NCI-H345 (cell line): ENCODE data around the gene ZNF536.

Experiments
- DNase-seq: peaks from one replicate; lab custom pipeline; 2025; lab: John Stamatoyannopoulos, UW

ZNF536 gene

DNA sequence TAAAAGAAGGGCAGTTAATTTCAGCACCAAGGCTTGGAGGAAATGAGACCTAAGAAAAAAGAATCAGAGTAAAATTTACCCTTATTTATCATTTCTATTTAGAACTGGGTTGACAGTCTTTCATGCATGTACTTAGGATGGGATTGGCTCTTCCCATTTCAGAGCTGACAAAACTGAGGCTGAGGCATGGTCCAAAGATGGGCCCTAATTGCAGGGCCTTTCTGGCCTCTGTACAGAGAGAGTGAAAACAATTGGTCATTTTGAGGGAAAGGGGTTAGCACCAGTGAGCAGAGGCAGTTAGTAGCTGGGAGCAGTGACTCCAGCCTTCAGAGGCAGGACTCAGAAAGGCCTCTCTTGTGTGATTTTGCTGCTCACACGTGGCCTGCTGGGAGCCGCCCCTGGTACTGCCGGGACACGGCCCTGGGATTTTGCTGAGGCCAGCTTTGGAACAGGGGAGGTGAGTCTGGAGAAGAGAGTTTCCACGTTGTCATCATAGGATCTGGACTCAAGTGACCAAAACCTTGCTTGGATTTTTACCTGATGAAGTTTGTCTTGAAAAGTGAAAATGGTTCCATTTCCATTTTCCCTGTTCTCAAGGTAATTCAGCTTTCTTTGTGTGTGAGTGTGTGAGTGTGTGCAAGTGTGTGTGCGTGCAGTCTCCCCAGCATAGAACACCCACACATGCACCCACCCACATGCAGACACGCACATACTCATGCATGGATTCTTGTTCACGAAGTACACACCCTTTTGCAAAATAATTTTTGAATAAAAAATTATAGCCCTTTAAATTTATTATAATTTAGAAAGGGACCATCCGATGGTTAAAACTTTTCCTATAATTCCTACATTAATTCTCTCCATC lies at the start of gene ZNF536:
ZNF536 (plus strand) TSS at position 425 of the 865 bp plus-strand sequence. CDS start 71,179 bp downstream, outside the sequence.
- no peak for DNase-seq

DNA sequence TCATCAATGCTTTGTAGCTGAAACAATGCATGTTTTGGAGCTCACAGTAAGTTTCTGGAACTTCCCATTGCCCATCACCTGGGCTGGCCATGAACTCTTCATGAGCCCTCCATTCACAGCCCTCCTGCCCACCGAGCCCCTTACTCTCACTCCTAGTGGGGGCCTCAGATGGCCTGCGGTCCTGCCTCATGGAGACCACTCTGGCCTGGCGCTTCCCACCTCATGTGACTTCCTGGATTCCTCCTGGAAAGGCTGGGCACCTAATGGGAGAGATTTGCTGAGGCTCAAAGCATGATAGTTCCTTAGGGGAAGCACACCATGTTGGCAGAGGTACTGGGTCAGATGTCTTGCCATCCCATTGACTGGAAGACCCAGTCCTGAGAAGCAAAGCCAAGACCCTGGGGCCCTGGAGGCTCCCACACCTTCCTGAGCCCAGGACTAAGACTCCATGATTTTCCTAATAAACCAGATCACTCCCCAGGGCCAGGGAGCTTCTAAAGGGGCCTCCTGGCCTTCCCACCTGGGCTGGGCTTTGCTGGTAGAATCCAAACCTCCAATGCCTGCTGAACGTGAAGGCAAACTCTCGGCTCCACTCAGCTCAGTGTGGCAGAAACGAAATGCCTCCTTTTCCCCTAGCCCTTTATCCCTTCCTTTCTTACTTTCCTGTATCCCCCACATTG lies 49.4 kb upstream of the ZNF536 start:
- DNase-seq: no peak

DNA sequence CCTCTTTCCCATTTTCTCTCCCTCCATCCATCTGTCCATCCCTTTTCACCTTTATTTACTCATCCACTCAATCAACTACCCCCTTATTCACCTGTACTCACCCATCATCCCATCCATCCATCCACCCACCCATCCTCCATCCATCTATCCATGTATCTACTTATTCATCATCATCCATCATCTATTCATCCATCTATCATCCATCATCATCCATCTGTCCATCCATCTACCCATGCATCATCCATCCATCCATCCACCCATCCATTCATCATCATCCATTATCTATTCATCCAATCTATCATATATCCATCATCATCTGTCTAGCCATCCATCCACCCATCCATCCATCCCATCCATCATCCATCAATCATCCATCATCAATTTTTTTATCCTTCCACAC lies 48.3 kb upstream of the ZNF536 start:
- DNase-seq: no peak

DNA sequence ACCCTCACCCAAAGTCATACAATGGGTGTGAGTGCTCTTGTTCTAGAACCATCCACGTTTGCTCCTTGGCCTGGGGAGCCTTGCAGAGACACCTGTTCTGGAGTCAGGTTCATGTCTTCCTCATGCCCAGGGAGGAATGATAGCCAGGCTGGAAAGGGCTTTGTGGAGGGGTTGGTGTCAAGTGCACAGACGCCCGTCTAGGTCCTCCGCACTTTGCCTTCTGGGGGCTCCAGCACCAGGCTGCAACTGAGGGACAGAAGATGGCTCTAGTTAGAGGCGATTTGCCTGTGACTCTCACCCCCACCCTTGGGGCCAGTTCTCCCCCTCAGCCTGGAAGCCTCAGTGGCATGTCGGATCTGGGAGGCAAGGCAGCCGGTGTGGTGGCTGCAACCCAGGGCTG lies 47.2 kb upstream of the ZNF536 start:
- DNase-seq: no peak

DNA sequence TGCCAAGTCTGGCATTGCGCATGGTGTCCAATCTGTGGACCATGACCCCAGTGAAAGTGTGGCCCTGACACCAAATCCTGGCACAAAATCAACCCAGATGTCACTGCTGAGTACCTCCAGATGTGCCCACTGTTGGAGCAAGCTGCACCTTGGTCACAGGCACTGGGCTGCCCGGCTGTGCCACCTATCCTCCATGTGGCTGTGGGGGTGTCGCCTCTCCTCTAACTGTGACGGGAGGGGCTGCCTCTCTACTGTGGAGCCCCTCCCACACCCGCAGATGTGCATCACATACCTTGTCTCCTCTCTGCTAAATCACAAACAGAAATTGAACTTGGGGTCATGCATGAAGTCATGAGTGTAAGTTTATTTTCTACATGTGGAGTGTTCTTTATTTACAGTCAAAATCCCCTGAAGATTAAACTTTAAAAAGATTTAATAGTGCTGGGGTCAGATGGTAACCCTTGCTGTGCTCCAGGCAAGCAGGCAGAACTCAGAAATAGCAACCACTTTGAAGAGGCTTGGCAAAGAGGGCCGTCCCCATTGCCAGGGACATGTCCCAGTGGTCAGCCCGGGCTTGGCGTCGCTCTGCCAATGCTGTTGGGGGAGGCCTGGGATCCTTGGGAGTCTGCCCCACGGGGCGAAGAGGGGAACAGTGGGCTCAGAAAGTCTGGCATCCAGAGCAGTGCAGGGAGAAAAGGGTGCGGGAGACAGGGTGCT lies 46.4 kb upstream of the ZNF536 start:
- no peak for DNase-seq

DNA sequence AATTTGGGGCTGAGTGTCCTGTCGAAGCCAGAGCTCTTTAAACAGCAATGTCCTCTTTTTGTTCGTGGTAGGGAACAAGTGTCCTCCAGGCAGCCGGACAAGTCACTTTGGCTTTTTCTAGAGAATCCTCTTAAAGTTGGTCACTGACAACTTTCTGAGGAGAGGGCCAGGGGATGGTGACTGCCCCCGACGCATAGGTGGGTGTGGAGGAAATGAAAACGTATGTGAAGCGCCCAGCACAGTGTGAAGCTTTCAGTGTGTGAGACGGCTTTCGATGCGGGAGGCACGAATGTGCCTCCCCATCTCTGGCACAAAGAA lies 45.8 kb upstream of the ZNF536 start:
- no peak for DNase-seq

DNA sequence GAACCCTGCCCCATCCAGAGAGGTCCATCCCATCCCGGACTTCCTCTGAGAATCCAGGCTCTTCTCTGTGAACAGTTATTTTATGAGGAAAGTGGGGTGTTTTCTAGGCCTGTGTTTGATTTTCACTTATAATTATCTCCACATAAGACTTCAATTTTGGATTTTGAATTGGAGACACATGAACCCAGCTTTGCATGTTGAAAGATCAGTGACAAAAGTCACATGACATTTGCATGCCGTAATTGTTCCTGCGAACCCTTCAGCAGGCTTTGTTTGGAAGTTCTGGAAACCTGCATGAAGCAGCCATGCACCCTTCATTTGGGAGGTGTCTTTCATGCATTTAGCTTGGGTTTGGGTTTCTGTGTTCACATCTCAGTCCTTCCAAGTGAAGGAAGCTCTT lies 44.9 kb upstream of the ZNF536 start:
- no peak for DNase-seq

DNA sequence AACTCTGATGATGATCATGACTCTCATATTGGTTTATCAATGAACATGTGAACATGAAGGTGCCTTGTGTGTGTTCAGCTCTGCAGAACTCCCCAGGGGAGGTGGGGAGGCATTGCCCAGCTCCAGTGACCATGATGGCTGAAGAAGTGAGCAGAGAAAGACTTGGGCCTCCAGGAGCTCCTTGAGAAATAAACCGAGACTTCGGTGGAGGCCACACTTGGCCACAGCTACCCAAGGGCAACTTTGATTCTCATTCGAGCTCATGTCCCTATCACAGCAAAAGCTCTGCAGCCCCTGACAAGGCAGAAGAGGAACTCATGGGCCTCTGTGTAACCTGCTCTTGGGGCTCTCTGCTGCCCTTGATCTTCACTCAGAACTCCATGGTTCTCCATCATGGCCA lies 44.1 kb upstream of the ZNF536 start:
- DNase-seq: no peak

DNA sequence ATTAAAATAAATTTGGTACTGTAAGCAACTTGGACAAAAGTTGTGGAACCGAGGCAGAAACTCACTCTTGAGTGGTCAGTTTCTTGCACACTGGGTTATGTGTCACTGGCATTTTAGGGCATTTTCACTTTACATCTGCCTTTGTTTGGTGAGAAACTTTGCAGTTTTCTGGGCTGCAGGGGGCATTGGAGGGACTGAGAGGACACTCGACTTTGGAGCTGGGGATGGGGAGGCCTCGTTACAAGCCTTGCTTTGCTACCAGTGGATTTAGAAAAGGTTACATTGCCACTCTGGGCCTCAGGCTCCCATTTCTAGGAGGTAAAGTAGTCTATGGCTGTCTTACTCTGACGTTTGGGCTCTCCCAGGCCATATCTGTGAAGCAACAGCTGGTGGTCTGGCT lies 41.9 kb upstream of the ZNF536 start:
- no peak for DNase-seq

DNA sequence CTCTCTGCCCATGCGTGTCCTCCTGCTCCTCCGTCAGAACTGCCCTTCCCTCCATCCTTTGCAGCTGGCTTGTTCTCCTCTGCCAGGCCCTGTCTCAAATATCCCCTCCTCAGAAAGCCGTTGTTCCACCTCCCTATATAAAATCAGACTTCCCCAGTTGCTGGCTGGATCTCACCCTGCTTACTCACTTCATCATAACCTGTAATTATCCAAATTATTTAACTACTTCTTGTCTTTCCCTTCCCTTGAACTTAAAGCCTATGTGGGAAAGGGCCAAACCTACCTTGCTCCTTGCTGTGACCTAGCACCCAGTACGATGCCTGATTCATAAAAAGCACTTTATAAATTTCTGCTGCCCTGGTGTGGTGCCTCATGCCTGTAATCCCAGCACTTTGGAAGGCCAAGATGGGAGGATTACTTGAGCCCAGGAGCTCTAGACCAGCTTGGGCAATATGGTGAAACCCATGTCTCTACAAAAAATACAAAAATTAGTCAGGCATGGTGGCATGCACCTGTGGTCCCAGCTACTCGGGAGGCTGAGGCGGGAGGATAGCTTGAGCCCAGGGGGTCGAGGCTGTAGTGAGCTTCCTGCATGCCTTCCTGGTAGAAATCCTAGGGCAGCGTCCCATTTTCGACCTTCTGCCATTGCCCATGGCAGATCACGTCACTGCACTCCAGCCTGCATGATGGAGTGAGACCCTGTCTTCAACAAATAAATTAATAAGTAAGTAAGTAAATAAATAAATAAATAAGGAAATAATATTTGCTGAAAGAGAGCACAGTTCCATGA lies 39.5 kb upstream of the ZNF536 start:
- DNase-seq: no peak

DNA sequence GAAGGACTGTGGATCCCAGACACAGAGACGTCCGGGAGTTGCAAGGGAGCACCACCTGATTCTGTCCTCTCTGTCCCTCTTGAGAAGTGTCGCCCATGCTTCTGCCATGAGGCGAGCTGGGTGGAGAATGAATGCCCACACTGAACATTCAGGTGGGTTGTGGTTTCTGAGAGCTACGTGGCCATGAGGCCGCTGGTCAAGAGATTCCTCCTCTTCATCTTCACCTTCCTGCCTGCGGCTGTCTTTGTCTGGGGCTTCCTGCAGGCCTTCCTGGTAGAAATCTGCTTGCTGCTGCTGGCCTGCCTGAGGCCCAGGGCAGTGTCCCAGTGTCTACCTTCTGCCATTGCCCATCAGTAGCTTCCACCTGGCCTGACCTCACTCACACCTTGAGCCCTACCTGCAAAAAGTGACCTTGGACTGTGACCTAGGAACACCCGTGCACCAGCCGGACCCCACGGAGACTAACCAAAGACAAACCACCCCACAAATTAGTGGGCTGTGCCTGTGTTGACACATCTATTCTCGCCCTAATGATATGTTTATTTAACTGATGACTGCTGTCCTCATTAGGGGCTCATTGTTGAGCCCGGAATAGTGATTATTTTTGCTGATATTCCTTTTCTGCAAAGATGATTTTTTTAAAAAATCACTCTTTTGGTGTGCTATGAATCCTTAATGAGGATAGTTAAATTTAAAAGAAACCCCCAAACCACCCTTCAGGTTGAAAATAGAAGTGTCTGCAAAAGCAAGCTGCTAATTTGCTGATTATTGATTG lies 38.7 kb upstream of the ZNF536 start:
- no peak for DNase-seq

DNA sequence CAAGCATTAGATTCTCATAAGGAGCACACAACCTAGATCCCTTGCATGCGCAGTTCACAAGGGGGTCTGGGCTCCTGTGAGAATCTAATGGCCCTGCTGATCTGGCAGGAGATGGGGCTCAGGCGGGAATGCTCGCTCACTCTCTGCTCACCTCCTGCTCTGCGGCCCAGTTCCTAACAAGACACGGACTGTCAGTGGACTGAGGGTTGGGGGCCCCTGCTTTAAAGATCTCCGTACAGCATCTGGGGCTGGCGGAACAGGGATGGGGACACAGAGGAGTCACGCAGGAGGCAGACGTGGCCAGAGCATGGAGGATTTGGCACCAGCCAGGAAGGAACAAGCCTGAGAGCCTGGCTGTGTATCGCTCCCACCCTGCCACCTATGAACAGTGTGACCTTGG lies 37.3 kb upstream of the ZNF536 start:
- no peak for DNase-seq

DNA sequence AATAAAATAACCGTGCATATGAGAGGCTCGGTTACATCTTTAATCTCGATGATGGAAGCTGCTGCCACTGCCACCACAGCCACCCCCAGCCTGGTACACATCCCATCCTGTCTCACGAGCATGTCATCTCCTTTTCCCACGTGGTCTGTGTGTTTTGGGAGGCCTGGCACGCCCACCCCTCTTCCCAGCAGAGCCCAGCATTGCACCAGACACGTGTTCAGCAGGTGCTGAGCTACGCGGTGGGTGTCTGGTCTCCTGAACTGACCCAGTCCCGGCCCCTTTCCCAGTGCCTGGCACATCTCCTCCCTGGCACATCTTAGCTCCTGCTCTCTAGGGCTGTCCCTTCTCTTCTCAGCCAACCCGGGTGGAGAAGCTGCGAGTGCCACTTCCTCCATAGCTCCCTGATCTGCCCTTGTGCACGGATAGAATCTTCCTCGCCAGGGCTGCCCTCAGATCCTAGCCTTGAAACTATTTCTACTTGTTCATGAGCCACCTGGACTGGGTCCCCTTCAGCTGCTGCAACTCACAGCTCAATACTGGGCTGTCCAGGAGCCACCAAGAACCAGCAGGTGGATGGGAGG lies 36.8 kb upstream of the ZNF536 start:
- DNase-seq: no peak

DNA sequence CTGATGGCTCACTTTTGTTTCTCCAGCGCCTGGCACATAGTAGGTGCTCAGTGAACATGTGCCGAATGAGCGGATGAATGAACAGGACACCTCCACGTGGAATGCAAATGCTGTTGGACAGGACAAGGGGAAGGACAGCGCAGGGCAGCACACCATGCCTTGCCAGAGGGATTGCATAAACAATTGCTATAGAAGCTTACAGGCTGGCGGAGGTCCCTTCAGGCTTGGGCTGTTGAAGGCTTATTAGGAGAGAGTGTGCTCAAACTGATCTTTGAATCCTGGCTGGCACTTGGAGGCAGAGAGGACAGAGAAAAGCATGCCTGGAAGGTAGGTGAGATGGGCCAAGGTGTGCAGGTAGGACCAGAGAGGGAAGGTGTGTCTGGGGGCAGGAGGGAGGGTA lies 35.9 kb upstream of the ZNF536 start:
- DNase-seq: no peak

DNA sequence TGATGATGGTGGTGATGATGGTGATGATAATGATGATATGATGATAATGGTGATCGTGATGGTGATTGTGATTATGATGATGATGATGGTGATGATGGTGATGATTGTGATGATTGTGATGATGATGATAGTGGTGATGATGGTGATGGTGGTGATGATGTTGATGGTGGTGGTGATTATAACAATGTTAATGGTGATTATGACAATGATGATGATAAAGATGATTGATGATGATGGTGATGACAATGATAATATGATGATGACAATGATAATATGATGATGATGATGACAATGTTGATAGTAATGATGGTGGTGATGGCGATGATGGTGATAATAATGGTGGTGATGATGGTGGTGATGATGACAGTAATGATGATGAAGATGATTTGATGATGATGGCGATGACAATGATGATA lies 34.1 kb upstream of the ZNF536 start:
- no peak for DNase-seq

DNA sequence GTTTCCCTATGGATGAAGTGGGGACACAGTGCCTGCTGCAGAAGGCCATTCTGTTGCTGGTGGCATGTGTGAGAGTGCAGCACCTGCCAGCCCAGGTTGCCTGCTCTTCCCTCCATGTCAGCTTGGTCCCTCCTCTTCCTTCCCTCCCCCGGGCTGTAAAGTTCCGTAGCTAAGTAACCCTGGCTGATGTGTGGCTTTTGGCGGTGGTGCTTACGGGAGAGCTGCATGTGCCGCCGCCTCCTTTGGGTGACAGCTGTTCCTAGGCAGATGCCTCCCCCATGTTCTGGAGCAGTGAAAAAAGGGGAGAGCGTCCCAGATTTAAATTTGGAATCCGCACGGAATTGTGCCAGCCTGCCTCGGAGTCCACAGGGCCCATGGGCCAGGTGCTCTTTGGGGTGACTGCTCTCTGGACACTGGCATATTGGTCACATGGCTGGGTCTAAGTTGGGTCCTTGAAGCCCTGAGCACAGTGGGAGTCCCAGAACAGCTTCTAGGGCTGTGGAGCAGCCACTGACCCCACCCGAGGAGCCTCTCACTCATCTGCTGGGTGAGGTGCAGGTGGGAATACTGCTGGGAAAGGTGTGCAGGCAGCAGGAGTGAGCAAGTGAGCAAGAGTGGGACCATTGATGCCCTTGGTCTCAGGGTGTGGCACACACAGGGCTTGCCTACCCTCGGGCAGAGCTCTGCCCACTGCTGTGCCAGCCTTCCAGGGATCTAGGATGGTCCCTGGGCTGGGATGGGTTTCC lies 33.1 kb upstream of the ZNF536 start:
- DNase-seq: no peak

DNA sequence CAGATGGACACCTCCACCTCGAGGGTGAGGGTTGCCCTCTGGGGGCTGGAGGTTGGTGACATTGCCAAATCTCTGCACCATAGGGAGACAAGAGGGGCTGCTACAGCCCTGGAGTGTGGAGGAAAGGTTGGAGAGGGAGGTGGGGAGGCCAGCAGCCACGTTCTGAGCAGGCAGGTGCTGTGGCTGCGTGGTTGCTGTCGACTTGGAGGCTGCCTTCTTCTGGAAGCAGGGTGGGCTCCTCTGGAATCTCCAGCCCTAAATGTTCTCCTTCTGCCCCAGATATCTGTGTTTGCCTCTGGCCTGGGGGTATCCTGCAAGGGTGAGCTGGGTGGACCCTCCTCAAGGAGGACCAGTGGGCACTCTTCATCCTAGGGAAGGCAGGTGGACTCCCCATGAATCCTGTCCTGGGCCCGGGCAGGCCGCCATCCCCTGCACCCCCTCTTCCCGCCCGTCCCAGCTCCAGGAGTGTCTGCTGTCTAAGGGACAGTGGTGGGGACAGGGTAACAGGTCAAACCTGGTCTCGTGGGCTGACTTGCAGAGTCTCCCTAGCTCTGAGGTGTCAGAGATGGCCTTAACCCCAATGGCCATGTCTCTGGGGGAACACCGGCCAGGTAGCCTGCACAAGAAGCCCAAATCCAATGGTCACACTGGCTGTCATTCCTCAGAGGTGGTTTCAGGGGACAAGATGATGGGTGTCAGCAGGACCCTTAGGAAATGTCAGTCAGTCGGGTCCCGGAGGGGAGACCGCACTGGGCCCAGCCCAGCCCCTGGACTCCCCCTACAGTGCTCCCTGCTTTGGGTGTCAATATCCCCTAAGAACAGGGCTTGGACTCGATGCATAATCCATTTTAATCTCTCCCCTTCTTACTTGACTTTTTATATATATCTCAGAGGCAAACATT lies 32.3 kb upstream of the ZNF536 start:
- no peak for DNase-seq

DNA sequence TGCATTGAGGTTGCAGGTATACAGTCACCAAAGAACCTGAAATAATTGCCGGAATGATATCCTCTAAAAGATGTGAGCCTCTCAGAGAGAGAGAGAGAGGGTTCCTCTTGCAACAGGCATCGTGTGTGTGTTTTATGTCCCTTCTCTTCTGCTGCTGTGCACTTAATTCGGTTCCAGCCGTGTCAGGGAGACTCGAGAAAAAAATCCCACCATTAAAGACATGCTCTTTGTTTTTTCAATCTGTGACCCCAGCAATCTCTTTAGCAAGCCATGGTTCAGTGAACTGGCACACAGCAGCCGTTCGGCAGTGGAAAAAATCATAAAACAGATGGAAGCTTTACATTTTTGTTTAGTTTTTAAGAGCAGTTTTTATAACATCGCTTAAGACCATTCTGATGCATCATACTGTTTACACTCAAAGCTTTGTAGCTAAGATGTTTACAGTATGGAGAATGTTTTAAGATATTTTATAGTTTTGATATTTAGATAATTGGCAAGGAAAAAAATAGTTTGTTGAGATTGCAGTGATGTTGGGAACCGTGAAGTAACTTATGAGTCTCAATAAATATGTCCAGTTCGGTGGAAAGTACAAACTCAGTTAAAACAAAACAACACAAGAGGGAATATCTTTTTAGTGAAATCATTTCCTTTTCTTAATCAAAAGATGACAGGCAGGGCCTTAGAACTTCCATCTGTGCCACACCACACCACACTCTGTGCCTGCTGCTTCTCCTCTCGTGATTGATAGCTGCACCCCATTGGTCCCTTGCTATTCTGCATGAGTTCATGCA lies 31.2 kb upstream of the ZNF536 start:
- DNase-seq: no peak
